ENCODE measurements around the gene LAX1.

LAX1 gene

DNA sequence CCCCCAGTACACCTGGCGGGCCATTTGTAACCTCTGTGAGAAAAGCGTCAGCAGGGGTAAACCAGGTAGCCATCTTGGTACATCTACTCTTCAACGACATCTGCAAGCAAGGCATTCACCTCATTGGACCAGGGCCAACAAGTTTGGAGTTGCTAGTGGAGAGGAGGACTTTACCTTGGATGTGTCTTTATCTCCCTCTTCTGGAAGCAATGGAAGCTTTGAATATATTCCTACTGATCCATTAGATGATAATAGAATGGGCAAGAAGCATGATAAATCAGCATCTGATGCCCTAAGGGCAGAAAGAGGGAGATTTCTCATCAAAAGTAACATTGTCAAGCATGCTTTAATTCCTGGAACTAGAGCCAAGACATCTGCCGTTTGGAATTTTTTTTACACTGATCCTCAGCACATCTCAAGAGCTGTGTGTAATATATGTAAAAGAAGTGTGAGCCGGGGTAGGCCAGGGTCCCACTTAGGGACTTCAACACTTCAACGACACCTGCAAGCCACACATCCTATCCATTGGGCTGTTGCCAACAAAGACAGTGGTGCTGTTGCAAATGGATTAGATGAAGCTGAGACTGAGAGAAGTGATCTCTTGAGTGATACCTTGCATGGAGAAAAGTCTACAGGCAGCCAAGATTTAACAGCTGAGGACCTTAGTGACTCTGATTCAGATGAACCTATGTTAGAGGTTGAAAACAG, 33.1 kb downstream of the LAX1 start:
- TF ChIP-seq, protein P1, sequence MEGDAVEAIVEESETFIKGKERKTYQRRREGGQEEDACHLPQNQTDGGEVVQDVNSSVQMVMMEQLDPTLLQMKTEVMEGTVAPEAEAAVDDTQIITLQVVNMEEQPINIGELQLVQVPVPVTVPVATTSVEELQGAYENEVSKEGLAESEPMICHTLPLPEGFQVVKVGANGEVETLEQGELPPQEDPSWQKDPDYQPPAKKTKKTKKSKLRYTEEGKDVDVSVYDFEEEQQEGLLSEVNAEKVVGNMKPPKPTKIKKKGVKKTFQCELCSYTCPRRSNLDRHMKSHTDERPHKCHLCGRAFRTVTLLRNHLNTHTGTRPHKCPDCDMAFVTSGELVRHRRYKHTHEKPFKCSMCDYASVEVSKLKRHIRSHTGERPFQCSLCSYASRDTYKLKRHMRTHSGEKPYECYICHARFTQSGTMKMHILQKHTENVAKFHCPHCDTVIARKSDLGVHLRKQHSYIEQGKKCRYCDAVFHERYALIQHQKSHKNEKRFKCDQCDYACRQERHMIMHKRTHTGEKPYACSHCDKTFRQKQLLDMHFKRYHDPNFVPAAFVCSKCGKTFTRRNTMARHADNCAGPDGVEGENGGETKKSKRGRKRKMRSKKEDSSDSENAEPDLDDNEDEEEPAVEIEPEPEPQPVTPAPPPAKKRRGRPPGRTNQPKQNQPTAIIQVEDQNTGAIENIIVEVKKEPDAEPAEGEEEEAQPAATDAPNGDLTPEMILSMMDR (conservative IDR thresholded peaks at IDR 0.05; ENCODE audit: low read length): no peak
- TF ChIP-seq EZH2phosphoT487 (IDR thresholded peaks at IDR 0.05; ENCODE audit: borderline replicate concordance): no peak
- Histone ChIP-seq H3K9me3 (ENCODE audit: insufficient read depth, low read depth, low read length) (no peaks in the 10 kb centered on the region), H3K4me2 (ENCODE audit: low read depth, low read length, poor library complexity, severe bottlenecking) (peak overlapping the region; percentile 86), H3K9ac (ENCODE audit: low read depth, low read length, poor library complexity, severe bottlenecking) (no peak overlapping the region), H2AFZ (ENCODE audit: low read length) (no peak overlapping the region), H3K9me2 (replicated peaks; ENCODE audit: low read depth, low read length) (no peaks in the 10 kb centered on the region), H3K4me1 (ENCODE audit: insufficient read depth, low read length, poor library complexity, severe bottlenecking) (peaks cover 60% of the 10 kb centered on the region), H3K27me3 (ENCODE audit: insufficient read depth, low read length, poor library complexity, severe bottlenecking) (no peaks in the 10 kb centered on the region), H3K36me3 (ENCODE audit: insufficient read depth, low read length) (peaks cover 3% of the 10 kb centered on the region; the same call in 1 of the 2 replicates), H3K4me3 (ENCODE audit: low read length, poor library complexity, severe bottlenecking) (peak overlapping the region; percentile 92), H4K20me1 (ENCODE audit: insufficient read depth, low read length, poor library complexity, severe bottlenecking) (peaks cover 66% of the 10 kb centered on the region), H3F3A (ENCODE audit: low read depth) (0 out of 2 replicates have a peak, but pooled peaks cover 3% of the 10 kb centered on the region), H3K79me2 (ENCODE audit: insufficient read depth, low read length) (peaks cover 73% of the 10 kb centered on the region)

DNA sequence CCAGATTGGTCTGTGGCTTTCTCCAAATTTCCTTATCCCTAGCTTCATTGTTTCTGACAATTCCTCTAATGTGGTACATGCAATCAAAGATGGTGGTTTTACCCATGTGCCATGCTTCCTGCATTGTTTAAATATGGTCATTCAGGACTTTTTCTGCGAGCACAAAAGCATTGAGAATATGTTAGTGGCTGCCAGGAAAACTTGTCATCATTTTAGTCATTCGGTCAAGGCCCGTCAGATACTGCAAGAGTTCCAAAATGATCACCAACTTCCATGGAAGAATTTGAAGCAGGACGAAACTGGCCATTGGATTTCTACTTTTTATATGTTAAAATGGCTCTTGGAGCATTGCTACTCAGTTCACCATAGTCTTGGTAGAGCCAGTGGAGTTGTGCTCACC, 34.2 kb downstream of the LAX1 start:
- H3K36me3 ChIP-seq (ENCODE audit: insufficient read depth, low read length): peaks cover 8% of the 10 kb centered on the region; the same call in 1 of the 2 replicates
- no peak overlapping the region for H3K9ac ChIP-seq (ENCODE audit: low read depth, low read length, poor library complexity, severe bottlenecking)
- TF ChIP-seq EZH2phosphoT487 (IDR thresholded peaks at IDR 0.05; ENCODE audit: borderline replicate concordance): no peak
- TF ChIP-seq, protein P1 (conservative IDR thresholded peaks at IDR 0.05; ENCODE audit: low read length): no peak
- H3K9me3 ChIP-seq (ENCODE audit: insufficient read depth, low read depth, low read length): no peaks in the 10 kb centered on the region
- H3K4me1 ChIP-seq (ENCODE audit: insufficient read depth, low read length, poor library complexity, severe bottlenecking): peaks cover 67% of the 10 kb centered on the region
- H4K20me1 ChIP-seq (ENCODE audit: insufficient read depth, low read length, poor library complexity, severe bottlenecking): peaks cover 76% of the 10 kb centered on the region
- H3K4me2 ChIP-seq (ENCODE audit: low read depth, low read length, poor library complexity, severe bottlenecking): peak overlapping the region; percentile 86
- peak overlapping the region; percentile 49 for H3K4me3 ChIP-seq (ENCODE audit: low read length, poor library complexity, severe bottlenecking)
- no peaks in the 10 kb centered on the region for H3K9me2 ChIP-seq (replicated peaks; ENCODE audit: low read depth, low read length)
- peaks cover 84% of the 10 kb centered on the region for H3K79me2 ChIP-seq (ENCODE audit: insufficient read depth, low read length)
- no peaks in the 10 kb centered on the region for H3K27me3 ChIP-seq (ENCODE audit: insufficient read depth, low read length, poor library complexity, severe bottlenecking)
- H2AFZ ChIP-seq (ENCODE audit: low read length): no peak overlapping the region
- H3F3A ChIP-seq (ENCODE audit: low read depth): 0 out of 2 replicates have a peak, but pooled peaks cover 3% of the 10 kb centered on the region

DNA sequence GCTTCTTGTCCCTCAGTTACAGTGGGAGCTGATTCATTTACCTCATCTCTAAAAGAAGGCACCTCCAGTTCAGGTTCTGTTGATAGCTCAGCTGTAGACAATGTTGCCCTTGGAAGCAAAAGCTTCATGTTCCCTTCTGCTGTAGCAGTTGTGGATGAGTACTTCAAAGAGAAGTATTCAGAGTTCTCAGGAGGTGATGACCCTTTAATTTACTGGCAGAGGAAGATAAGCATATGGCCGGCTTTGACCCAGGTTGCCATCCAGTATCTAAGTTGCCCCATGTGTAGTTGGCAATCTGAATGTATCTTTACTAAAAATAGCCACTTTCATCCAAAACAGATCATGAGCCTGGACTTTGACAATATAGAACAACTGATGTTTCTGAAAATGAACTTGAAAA, 35.0 kb downstream of the LAX1 start:
- Histone ChIP-seq H3K36me3 (ENCODE audit: insufficient read depth, low read length) (peaks cover 8% of the 10 kb centered on the region; the same call in 1 of the 2 replicates), H3K27me3 (ENCODE audit: insufficient read depth, low read length, poor library complexity, severe bottlenecking) (no peaks in the 10 kb centered on the region), H3F3A (ENCODE audit: low read depth) (0 out of 2 replicates have a peak, but pooled peaks cover 3% of the 10 kb centered on the region), H3K4me1 (ENCODE audit: insufficient read depth, low read length, poor library complexity, severe bottlenecking) (peaks cover 65% of the 10 kb centered on the region), H3K79me2 (ENCODE audit: insufficient read depth, low read length) (peaks cover 92% of the 10 kb centered on the region), H3K4me3 (ENCODE audit: low read length, poor library complexity, severe bottlenecking) (peak overlapping the region; percentile 49), H3K9me3 (ENCODE audit: insufficient read depth, low read depth, low read length) (no peaks in the 10 kb centered on the region), H3K4me2 (ENCODE audit: low read depth, low read length, poor library complexity, severe bottlenecking) (peak overlapping the region; percentile 86), H3K9me2 (replicated peaks; ENCODE audit: low read depth, low read length) (no peaks in the 10 kb centered on the region), H4K20me1 (ENCODE audit: insufficient read depth, low read length, poor library complexity, severe bottlenecking) (peaks cover 84% of the 10 kb centered on the region), H3K9ac (ENCODE audit: low read depth, low read length, poor library complexity, severe bottlenecking) (peak overlapping the region; percentile 4), H2AFZ (ENCODE audit: low read length) (no peak overlapping the region)
- TF ChIP-seq EZH2phosphoT487 (IDR thresholded peaks at IDR 0.05; ENCODE audit: borderline replicate concordance): no peak
- TF ChIP-seq, protein P1 (conservative IDR thresholded peaks at IDR 0.05; ENCODE audit: low read length): no peak
